H1 (cell line): Measurements from ENCODE around the gene PLEKHA5. TPM values are rescaled to one million over a fixed set of nuclear protein-coding genes. Genes with fewer than 3 reads are reported as not detected.

Experiments used
- CTCF ChIA-PET: fragments of 300-600 bp; sonication (Branson Sonifier 250); formaldehyde crosslinking; loops from one replicate; lab custom pipeline; 2021; ENCODE audit not compliant: partially characterized antibody; lab: Charles Lee
- POLR2A ChIA-PET: fragments of 300-600 bp; sonication (Branson Sonifier 250); formaldehyde crosslinking; loops from one replicate; lab custom pipeline; 2021; ENCODE audit warnings: inconsistent platforms; ENCODE audit not compliant: partially characterized antibody; lab: Charles Lee
- DNase-seq, 2 experiments: peaks; one replicate each; pipeline versions ENCODE4 v3.0.0 to v3.0.0-alpha.2; 2010 to 2022; ENCODE audit warnings: low spot score in 2 of 2, low read depth in 1 of 2, mixed read lengths in 1 of 2
- FAIRE-seq: peaks from 2 replicates; lab custom pipeline; 2011; peaks lifted over from hg19 to GRCh38; lab: Jason Lieb, UNC
- H2AFZ ChIP-seq: 2 replicates; pipeline ENCODE4 v1.8.1; 2012; ENCODE audit warnings: low read length, inconsistent platforms
- H2AK5ac ChIP-seq: 2 replicates; pipeline ENCODE4 v1.6.1; 2013; ENCODE audit warnings: low read depth, low read length
- H2BK120ac ChIP-seq: replicated peaks from 2 replicates; pipeline ENCODE3; 2013; ENCODE audit warnings: low read depth, low read length, inconsistent platforms
- H2BK12ac ChIP-seq: 2 replicates; pipeline ENCODE4 v1.6.1; 2013; ENCODE audit warnings: low read depth, low read length
- H2BK15ac ChIP-seq: 2 replicates; pipeline ENCODE4 v1.6.1; 2013; ENCODE audit warnings: low read length
- H2BK20ac ChIP-seq: 2 replicates; pipeline ENCODE4 v1.6.1; 2013; ENCODE audit warnings: low read length
- H2BK5ac ChIP-seq: 2 replicates; pipeline ENCODE4 v1.6.1; 2013; ENCODE audit warnings: low read depth, low read length
- H3K14ac ChIP-seq: 2 replicates; pipeline ENCODE4 v1.6.1; 2013; ENCODE audit warnings: inconsistent platforms; ENCODE audit not compliant: insufficient read length
- H3K18ac ChIP-seq: 2 replicates; pipeline ENCODE4 v1.6.1; 2013; ENCODE audit warnings: low read length; ENCODE audit errors: extremely low read depth
- H3K23ac ChIP-seq: 2 replicates; pipeline ENCODE4 v1.6.1; 2013; ENCODE audit warnings: inconsistent platforms; ENCODE audit not compliant: insufficient read length
- H3K23me2 ChIP-seq: 2 replicates; pipeline ENCODE4 v1.6.1; 2013; ENCODE audit warnings: low read depth, low read length
- H3K27ac ChIP-seq: 2 replicates; pipeline ENCODE4 v1.6.1; 2011; ENCODE audit warnings: low read depth, low read length, inconsistent platforms
- H3K27me3 ChIP-seq, 4 experiments: replicated peaks in 1 of 4; 1 replicate in 1 of 4; 2 replicates in 3 of 4; pipeline versions ENCODE4 v1.6.1 to v1.8.1; 2011 to 2013; ENCODE audit warnings: low read length in 3 of 4, mild to moderate bottlenecking in 3 of 4, inconsistent platforms in 2 of 4, mixed read lengths in 2 of 4, moderate library complexity in 1 of 4; ENCODE audit not compliant: control insufficient read depth in 3 of 4, insufficient read depth in 3 of 4; ENCODE audit errors: extremely low read depth in 1 of 4
- H3K36me3 ChIP-seq, 4 experiments: 2 replicates each; pipeline versions ENCODE4 v1.6.1 to v1.8.1; 2011 to 2013; ENCODE audit warnings: mild to moderate bottlenecking in 4 of 4, low read length in 3 of 4, moderate library complexity in 2 of 4, control low read depth in 1 of 4, inconsistent platforms in 1 of 4; ENCODE audit not compliant: insufficient read depth in 4 of 4, control insufficient read depth in 2 of 4
- H3K4ac ChIP-seq: replicated peaks from 2 replicates; pipeline ENCODE3; 2013; ENCODE audit warnings: low read length, low read depth, mixed read lengths, inconsistent platforms; ENCODE audit not compliant: insufficient read length
- H3K4me1 ChIP-seq, 4 experiments: replicated peaks in 1 of 4; 1 replicate in 1 of 4; 2 replicates in 3 of 4; pipeline versions ENCODE4 v1.6.1 to v1.8.1; 2011 to 2013; ENCODE audit warnings: low read length in 3 of 4, inconsistent platforms in 2 of 4, mixed read lengths in 1 of 4; ENCODE audit not compliant: insufficient read depth in 4 of 4, control insufficient read depth in 3 of 4
- H3K4me2 ChIP-seq, 2 experiments: 2 replicates each; pipeline versions ENCODE4 v1.6.1 to v1.8.1; 2011 to 2013; ENCODE audit warnings: low read depth in 2 of 2, low read length in 2 of 2, control low read depth in 1 of 2, inconsistent platforms in 1 of 2, mild to moderate bottlenecking in 1 of 2; ENCODE audit not compliant: insufficient read depth in 1 of 2
- H3K4me3 ChIP-seq, 4 experiments: fragments of 200-600, 300-600 bp in 1 of 4; sonication (generic), shearing (Covaris generic), sonication (Bioruptor Twin) in 1 of 4; 2 replicates each; pipeline versions ENCODE4 v1.5.1 to v1.8.1; 2011 to 2016; ENCODE audit warnings: low read length in 4 of 4, low read depth in 3 of 4, control low read depth in 2 of 4, inconsistent platforms in 2 of 4, mild to moderate bottlenecking in 2 of 4, mixed read lengths in 1 of 4, moderate library complexity in 1 of 4; ENCODE audit not compliant: insufficient read depth in 2 of 4; ENCODE audit errors: extremely low read depth in 1 of 4
- H3K56ac ChIP-seq: replicated peaks from 2 replicates; pipeline ENCODE3; 2013; ENCODE audit warnings: low read depth, mild to moderate bottlenecking, mixed read lengths, low read length, inconsistent platforms; ENCODE audit not compliant: insufficient read length
- H3K79me1 ChIP-seq: 2 replicates; pipeline ENCODE4 v1.6.1; 2013; ENCODE audit warnings: low read depth, low read length, control low read depth
- H3K79me2 ChIP-seq, 2 experiments: 2 replicates each; pipeline versions ENCODE4 v1.6.1 to v1.8.1; 2012 to 2013; ENCODE audit warnings: low read length in 2 of 2, mild to moderate bottlenecking in 2 of 2, inconsistent platforms in 1 of 2; ENCODE audit not compliant: insufficient read depth in 2 of 2, control insufficient read depth in 1 of 2
- H3K9ac ChIP-seq, 4 experiments: replicated peaks in 1 of 4; 1 replicate in 1 of 4; 2 replicates in 3 of 4; pipeline versions ENCODE4 v1.6.1 to v1.8.1; 2011 to 2013; ENCODE audit warnings: low read depth in 3 of 4, low read length in 3 of 4, control low read depth in 2 of 4, mild to moderate bottlenecking in 2 of 4, moderate library complexity in 2 of 4, inconsistent platforms in 1 of 4; ENCODE audit errors: extremely low read depth in 1 of 4
- H3K9me3 ChIP-seq, 2 experiments: 2 replicates each; pipeline versions ENCODE4 v1.6.1 to v1.8.1; 2012 to 2013; ENCODE audit warnings: mild to moderate bottlenecking in 2 of 2, moderate library complexity in 2 of 2, control low read depth in 1 of 2, inconsistent platforms in 1 of 2, low read depth in 1 of 2, low read length in 1 of 2, mixed read lengths in 1 of 2; ENCODE audit not compliant: insufficient read depth in 2 of 2
- H4K20me1 ChIP-seq, 2 experiments: replicated peaks in 1 of 2; 2 replicates each; pipeline versions ENCODE3 to v1.8.1; 2011 to 2013; ENCODE audit warnings: inconsistent platforms in 2 of 2, low read length in 2 of 2, mild to moderate bottlenecking in 1 of 2; ENCODE audit not compliant: insufficient read depth in 2 of 2, control insufficient read depth in 1 of 2
- H4K5ac ChIP-seq: 2 replicates; pipeline ENCODE4 v1.6.1; 2013; ENCODE audit warnings: low read length, low read depth, mixed read lengths, inconsistent platforms; ENCODE audit not compliant: insufficient read length
- H4K8ac ChIP-seq: 2 replicates; pipeline ENCODE4 v1.8.0; 2013; ENCODE audit warnings: mild to moderate bottlenecking, moderate library complexity, low read length, inconsistent platforms; ENCODE audit not compliant: insufficient read depth; ENCODE audit errors: extremely low read depth
- H4K91ac ChIP-seq: replicated peaks from 2 replicates; pipeline ENCODE3; 2013; ENCODE audit warnings: low read length, mixed read lengths, inconsistent platforms; ENCODE audit not compliant: insufficient read length
- BRCA1 ChIP-seq: IDR thresholded peaks from 2 replicates; pipeline ENCODE4 v1.6.1; 2012; ENCODE audit warnings: low read depth, low read length, improper control_type of control experiment
- CEBPB ChIP-seq: IDR thresholded peaks from 2 replicates; pipeline ENCODE4 v1.6.1; 2012; ENCODE audit warnings: low read depth, low read length
- CHD1 ChIP-seq: IDR thresholded peaks from 2 replicates; pipeline ENCODE4 v1.6.1; 2012; ENCODE audit warnings: low read depth, low read length, improper control_type of control experiment
- GTF2F1 ChIP-seq: IDR thresholded peaks from 2 replicates; pipeline ENCODE4 v1.6.1; 2012; ENCODE audit warnings: low read depth, low read length, improper control_type of control experiment, borderline replicate concordance
- HDAC2 ChIP-seq, 2 experiments: fragments of 300-600 bp in 1 of 2; sonication (generic) in 1 of 2; IDR thresholded peaks; 2 replicates each; pipeline ENCODE4 v1.6.1; 2011 to 2012; ENCODE audit warnings: low read depth in 2 of 2, low read length in 2 of 2, mild to moderate bottlenecking in 2 of 2, moderate library complexity in 2 of 2, borderline replicate concordance in 1 of 2, inconsistent platforms in 1 of 2
- NRF1 ChIP-seq: IDR thresholded peaks from 2 replicates; pipeline ENCODE4 v1.6.1; 2011; ENCODE audit warnings: mild to moderate bottlenecking, low read depth, low read length, improper control_type of control experiment
- POU5F1 ChIP-seq: IDR thresholded peaks from 2 replicates; pipeline ENCODE4 v1.6.1; 2011; ENCODE audit warnings: low read depth, mild to moderate bottlenecking, low read length, moderate library complexity
- RFX5 ChIP-seq: IDR thresholded peaks from 2 replicates; pipeline ENCODE4 v1.6.1; 2011; ENCODE audit warnings: low read depth, low read length, improper control_type of control experiment, borderline replicate concordance
- SAP30 ChIP-seq: fragments of 300-600 bp; sonication (generic); IDR thresholded peaks from 2 replicates; pipeline ENCODE4 v1.7.1; 2012; ENCODE audit warnings: low read length, moderate library complexity, mild to moderate bottlenecking, inconsistent platforms; ENCODE audit not compliant: insufficient read depth, insufficient replicate concordance
- SIRT6 ChIP-seq: IDR thresholded peaks from one replicate; pipeline ENCODE4 v1.7.1; 2012; ENCODE audit warnings: low read length, inconsistent platforms
- SP1 ChIP-seq: IDR thresholded peaks from 2 replicates; pipeline ENCODE4 v1.6.1; 2011; ENCODE audit warnings: low read depth, low read length
- TAF1 ChIP-seq: IDR thresholded peaks from 2 replicates; pipeline ENCODE4 v1.6.1; 2011; ENCODE audit warnings: mild to moderate bottlenecking, low read depth, low read length
- TAF7 ChIP-seq: optimal IDR thresholded peaks from 2 replicates; pipeline ENCODE3; 2011; ENCODE audit warnings: low read depth, mild to moderate bottlenecking, inconsistent platforms, low read length, moderate library complexity, borderline replicate concordance
- TCF12 ChIP-seq: IDR thresholded peaks from 2 replicates; pipeline ENCODE4 v1.6.1; 2011; ENCODE audit warnings: low read depth, mild to moderate bottlenecking, low read length
- WGBS, 2 experiments: shearing (Covaris generic) in 1 of 2; methylation state at CpG; one replicate each; pipeline versions ENCODE4 v1.1.6 to v1.1.7; 2013 to 2015; ENCODE audit warnings: low lambda C conversion rate in 2 of 2, mixed read lengths in 2 of 2, inconsistent platforms in 1 of 2, low coverage in 1 of 2, missing lambda C conversion rate in 1 of 2; ENCODE audit not compliant: insufficient replicate concordance in 2 of 2, insufficient coverage in 1 of 2, insufficient read length in 1 of 2; ENCODE audit errors: extremely low coverage in 1 of 2, missing lambda C conversion rate in 1 of 2; 5-methylcytosine and 5-hydroxymethylcytosine counted together
- polyA plus RNA-seq, 7 experiments: library from polyadenylated mRNA; depleted of rRNA in 3 of 7; stranded (reverse) in 5 of 7; unstranded in 2 of 7; fragments of >200 nt in 5 of 7; fragments of 200-250 nt in 2 of 7; gene quantifications; 1 replicate in 5 of 7; 2 replicates in 1 of 7; 4 replicates in 1 of 7; pipeline versions ENCODE4 v1.2.1 to v1.2.3, GENCODE V29; 2011 to 2013; ENCODE audit warnings: missing spikeins in 2 of 7, mixed read lengths in 2 of 7
- total RNA-seq: library from RNA; stranded (reverse); fragmentation: NEBNext Ultra II Directional; extraction: Animal tissue kit (Norgen Biotek cat#: 25700); gene quantifications from 2 replicates; pipeline ENCODE4 v1.2.1, GENCODE V29; 2021

The PLEKHA5 gene
- total and polyA plus RNA-seq, 2 of the 8 experiments (the other 6 are each of a cell fraction or from before 2014, with no cell fraction given), result 17.2 to 66.1 TPM

DNA sequence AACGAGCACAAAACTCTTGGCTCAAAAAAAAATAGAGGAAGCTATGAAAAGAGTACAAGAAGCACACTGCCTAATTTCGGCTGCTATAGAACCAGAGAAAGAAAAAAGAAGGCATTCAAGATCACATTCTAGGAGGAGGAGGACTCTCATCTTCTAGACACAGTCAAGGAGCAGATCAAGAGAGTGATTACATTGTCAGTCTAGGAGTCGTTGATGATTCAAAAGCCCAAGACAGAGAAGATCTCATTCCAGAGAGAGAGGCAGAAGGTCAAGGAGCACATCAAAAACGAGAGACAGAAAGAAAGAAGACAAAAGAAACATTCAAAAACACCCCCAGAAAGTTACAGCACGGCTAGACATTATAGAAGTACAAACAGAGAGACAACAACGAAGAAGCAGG, 177.9 kb downstream of the PLEKHA5 start:
- H3K4me2 ChIP-seq, result no peak overlapping the region
- POLR2A ChIA-PET, result no interaction called here

More for the DNA sequence above, 177.9 kb downstream of the PLEKHA5 start:
- WGBS, 2 experiments, result 90% methylated on average over 6 of the region's 6 CpGs; no CpG with 5 or more reads in 1 of the 2 experiments
- no peak overlapping the region for H3K18ac ChIP-seq
- H2BK20ac ChIP-seq, result no peak overlapping the region
- H3K4ac ChIP-seq, result no peak overlapping the region
- no peak overlapping the region for H4K8ac ChIP-seq
- TF ChIP-seq SP1 (no peak), POU5F1 (no peak), SIRT6 (no peak), HDAC2 (IDR thresholded peaks at IDR 0.05; ENCODE audit: borderline replicate concordance in 1 of 2, low read depth in 2 of 2, low read length in 2 of 2) (no peak), TCF12 (no peak), BRCA1 (no peak), TAF1 (no peak), GTF2F1 (no peak), CEBPB (no peak), RFX5 (no peak), NRF1 (no peak), SAP30 (no peak), TAF7 (no peak), CHD1 (no peak)
- TF ChIP-seq, all 59 proteins: peak for 0
- FAIRE-seq (no peak), DNase-seq (no peak)
- H3K4me1 ChIP-seq, result no peaks in the 10 kb centered on the region; a peak in 1 of 7 replicates
- CTCF ChIA-PET, result no interaction called here
- H3K4me3 ChIP-seq, result no peak overlapping the region
- H4K91ac ChIP-seq, result no peak overlapping the region
- H2AFZ ChIP-seq, result no peak overlapping the region
- no peaks in the 10 kb centered on the region for H3K9me3 ChIP-seq
- no peak overlapping the region for H3K27ac ChIP-seq
- no peak overlapping the region for H2BK15ac ChIP-seq
- no peaks in the 10 kb centered on the region for H3K27me3 ChIP-seq
- H2BK5ac ChIP-seq, result no peak overlapping the region
- H3K23me2 ChIP-seq, result no peaks in the 10 kb centered on the region
- no peak overlapping the region for H2BK120ac ChIP-seq
- H4K20me1 ChIP-seq, result peaks cover 0 to 1% of the 10 kb centered on the region in 2 experiments
- no peak overlapping the region for H3K14ac ChIP-seq
- no peaks in the 10 kb centered on the region for H3K79me2 ChIP-seq
- H3K79me1 ChIP-seq, result no peaks in the 10 kb centered on the region
- H3K23ac ChIP-seq, result no peak overlapping the region
- H4K5ac ChIP-seq, result no peak overlapping the region
- peaks cover 0 to 17% (median 6%) of the 10 kb centered on the region in 4 experiments; a peak in 5 of 8 replicates for H3K36me3 ChIP-seq
- H3K9ac ChIP-seq, result no peak overlapping the region
- no peak overlapping the region for H2BK12ac ChIP-seq
- H3K56ac ChIP-seq, result no peak overlapping the region
- H2AK5ac ChIP-seq, result no peak overlapping the region
